CD4-positive, alpha-beta T cell treated with Interleukin-4 for 4 hours (primary cell): ENCODE data around the gene SLC4A9.

Source experiments
- DNase-seq: peaks from one replicate; pipeline ENCODE4 v3.0.0-alpha.2; 2020

The SLC4A9 gene, protein sequence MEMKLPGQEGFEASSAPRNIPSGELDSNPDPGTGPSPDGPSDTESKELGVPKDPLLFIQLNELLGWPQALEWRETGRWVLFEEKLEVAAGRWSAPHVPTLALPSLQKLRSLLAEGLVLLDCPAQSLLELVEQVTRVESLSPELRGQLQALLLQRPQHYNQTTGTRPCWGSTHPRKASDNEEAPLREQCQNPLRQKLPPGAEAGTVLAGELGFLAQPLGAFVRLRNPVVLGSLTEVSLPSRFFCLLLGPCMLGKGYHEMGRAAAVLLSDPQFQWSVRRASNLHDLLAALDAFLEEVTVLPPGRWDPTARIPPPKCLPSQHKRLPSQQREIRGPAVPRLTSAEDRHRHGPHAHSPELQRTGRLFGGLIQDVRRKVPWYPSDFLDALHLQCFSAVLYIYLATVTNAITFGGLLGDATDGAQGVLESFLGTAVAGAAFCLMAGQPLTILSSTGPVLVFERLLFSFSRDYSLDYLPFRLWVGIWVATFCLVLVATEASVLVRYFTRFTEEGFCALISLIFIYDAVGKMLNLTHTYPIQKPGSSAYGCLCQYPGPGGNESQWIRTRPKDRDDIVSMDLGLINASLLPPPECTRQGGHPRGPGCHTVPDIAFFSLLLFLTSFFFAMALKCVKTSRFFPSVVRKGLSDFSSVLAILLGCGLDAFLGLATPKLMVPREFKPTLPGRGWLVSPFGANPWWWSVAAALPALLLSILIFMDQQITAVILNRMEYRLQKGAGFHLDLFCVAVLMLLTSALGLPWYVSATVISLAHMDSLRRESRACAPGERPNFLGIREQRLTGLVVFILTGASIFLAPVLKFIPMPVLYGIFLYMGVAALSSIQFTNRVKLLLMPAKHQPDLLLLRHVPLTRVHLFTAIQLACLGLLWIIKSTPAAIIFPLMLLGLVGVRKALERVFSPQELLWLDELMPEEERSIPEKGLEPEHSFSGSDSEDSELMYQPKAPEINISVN

GRCh38 chr5:140360101-140360500 is at the start of gene SLC4A9:
TSS of gene SLC4A9 (plus strand) at chr5:140360194. CDS start at chr5:140360237, 43 bp downstream.
- DNase-seq, result no peak

DNA sequence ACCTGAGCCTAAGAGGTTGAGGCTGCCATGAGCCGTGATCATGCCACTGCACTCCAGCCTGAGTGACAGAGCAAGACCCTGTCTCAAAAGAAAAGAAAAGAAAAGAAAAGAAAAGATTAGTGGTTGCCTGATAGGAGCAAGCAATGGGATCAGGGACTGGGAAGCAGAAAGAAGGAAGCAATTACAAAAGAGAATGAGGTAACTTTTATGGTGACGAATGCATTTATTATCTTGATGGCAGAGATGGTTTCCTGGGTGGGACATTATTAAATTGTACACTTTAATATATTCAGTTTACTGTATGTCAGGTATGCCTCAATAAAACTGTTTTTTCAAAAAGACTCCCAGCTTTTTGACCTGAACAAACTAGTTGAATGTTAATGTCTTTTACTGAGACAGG is 49.6 kb upstream of the SLC4A9 start:
- no peak for DNase-seq

- DNase-seq, result no peak
Measured at GRCh38 chr5:140311011-140311467, 49.0 kb upstream of the SLC4A9 start.

GRCh38 chr5:140312067-140312790 is 47.8 kb upstream of the SLC4A9 start:
- no peak for DNase-seq

- no peak for DNase-seq
Measured at GRCh38 chr5:140312791-140313189, 47.2 kb upstream of the SLC4A9 start.

- DNase-seq, result no peak
Measured at GRCh38 chr5:140317859-140318258, 42.1 kb upstream of the SLC4A9 start.

DNA sequence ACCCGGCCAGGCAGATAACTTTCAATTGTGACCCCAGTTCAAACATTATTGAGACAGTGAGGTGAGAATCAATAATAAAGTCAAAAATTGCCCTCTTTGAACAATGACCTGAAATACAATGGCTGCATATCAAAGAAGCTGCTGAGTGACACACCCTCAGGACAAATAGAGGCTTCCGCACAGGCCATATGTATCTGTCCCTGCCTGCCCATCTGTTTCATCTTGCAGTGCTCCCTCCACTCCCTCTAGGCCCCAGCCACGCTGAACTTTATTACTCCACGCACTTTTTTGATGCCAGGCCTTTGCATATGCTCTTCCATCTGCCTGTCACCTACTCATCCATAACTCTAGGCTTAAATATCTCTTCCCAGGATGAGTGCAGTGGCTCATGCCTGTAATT is 41.2 kb upstream of the SLC4A9 start:
- no peak for DNase-seq

GRCh38 chr5:140319833-140320232 is 40.2 kb upstream of the SLC4A9 start:
- DNase-seq, result no peak

GRCh38 chr5:140321796-140322195 is 38.2 kb upstream of the SLC4A9 start:
- DNase-seq, result no peak

DNA sequence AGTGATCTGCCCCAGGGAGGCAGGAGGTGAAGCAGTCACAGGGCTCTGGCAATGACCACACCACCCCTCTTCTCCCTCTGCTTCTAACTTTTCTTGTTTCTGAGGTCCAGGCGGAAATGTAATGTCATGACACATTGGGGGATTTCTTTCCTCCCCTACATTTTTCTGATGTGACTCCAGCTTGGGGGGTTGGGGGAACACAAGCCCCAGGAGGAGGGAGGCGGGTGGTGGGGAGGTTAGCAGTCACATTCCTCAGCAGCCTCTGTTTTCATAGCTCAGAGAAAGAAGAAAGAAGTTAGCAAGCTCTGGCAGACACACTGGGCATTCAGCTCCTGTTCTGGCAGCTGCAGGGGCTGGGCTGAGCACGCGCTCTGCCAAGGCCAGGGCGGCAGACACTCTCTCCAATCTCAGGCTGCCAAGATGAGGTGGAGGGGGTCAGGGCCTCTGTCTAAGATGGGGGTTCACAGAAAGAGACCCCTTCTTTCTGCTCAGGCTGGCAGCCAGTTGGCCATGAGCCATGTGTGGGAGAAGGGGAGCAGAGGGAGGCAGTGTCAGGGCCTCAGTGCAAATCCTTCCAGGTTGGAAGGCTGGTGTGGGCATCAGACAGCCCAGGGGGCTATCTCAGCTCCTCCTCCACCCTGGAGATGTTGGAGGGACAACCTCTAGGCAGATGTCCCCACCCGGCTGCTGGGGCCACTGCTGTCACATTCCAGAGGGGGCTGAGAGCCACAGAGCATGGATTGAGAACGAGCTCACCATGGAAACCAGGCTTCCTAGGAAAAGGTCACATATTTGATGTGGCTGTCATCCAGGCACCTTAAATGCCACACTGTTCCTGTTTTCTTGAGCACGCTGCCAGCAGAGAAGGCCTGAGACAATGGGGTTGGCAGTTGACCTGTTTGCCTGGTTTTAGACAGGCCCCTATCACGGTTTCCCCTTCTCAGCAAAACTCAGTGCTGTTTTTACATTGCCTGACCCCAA is 37.0 kb upstream of the SLC4A9 start:
- DNase-seq, result no peak

- DNase-seq, result no peak
Measured at GRCh38 chr5:140324041-140324600, 35.9 kb upstream of the SLC4A9 start.

- no peak for DNase-seq
Measured at GRCh38 chr5:140324617-140325241, 35.3 kb upstream of the SLC4A9 start.

- no peak for DNase-seq
Measured at GRCh38 chr5:140325486-140325885, 34.5 kb upstream of the SLC4A9 start.

- DNase-seq, result no peak
Measured at GRCh38 chr5:140327589-140327988, 32.4 kb upstream of the SLC4A9 start.

- DNase-seq, result no peak
Measured at GRCh38 chr5:140328036-140328764, 31.8 kb upstream of the SLC4A9 start.

GRCh38 chr5:140329739-140330481 is 30.1 kb upstream of the SLC4A9 start:
- no peak for DNase-seq

- no peak for DNase-seq
Measured at GRCh38 chr5:140331638-140332037, 28.4 kb upstream of the SLC4A9 start.

GRCh38 chr5:140336388-140336787 is 23.6 kb upstream of the SLC4A9 start:
- no peak for DNase-seq

GRCh38 chr5:140337880-140338279 is 22.1 kb upstream of the SLC4A9 start:
- no peak for DNase-seq
